Measurements from ENCODE around the gene SNX19.

DNA sequence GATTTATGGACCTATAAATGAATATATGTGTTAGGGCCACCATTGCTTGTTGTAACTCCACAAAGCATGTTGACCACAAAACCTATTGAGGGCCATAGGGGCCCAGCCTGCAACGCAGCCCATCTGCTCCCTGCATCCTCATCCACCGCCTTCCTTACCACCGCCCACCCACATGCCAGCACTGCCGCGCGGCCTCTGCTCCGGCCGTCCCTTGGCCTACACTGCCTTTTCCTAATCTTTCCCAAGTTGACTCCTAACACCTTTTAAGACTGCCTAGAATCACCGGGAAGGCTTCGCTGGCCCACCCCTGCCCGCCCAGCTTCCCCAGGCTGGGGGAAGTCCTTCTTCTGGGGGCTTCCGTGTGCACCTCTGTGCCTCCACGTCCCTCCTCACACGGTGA lies 55.0 kb downstream of the SNX19 start:
- TF ChIP-seq ZNF274 (IDR thresholded peaks at IDR 0.05; ENCODE audit: low read depth, low read length) (no peak), YY1 (IDR thresholded peaks at IDR 0.05; ENCODE audit: insufficient read depth, insufficient read length) (no peak), SUZ12 (IDR thresholded peaks at IDR 0.05; ENCODE audit: extremely low read depth, insufficient read depth, insufficient read length) (no peak)

All from NT2/D1 (cell line).